Measurements from ENCODE around the gene HELZ2.

Gene HELZ2

GRCh38 chr20:63596423-63596822, 22.4 kb upstream of the HELZ2 start:
- no peak for DNase-seq

DNA sequence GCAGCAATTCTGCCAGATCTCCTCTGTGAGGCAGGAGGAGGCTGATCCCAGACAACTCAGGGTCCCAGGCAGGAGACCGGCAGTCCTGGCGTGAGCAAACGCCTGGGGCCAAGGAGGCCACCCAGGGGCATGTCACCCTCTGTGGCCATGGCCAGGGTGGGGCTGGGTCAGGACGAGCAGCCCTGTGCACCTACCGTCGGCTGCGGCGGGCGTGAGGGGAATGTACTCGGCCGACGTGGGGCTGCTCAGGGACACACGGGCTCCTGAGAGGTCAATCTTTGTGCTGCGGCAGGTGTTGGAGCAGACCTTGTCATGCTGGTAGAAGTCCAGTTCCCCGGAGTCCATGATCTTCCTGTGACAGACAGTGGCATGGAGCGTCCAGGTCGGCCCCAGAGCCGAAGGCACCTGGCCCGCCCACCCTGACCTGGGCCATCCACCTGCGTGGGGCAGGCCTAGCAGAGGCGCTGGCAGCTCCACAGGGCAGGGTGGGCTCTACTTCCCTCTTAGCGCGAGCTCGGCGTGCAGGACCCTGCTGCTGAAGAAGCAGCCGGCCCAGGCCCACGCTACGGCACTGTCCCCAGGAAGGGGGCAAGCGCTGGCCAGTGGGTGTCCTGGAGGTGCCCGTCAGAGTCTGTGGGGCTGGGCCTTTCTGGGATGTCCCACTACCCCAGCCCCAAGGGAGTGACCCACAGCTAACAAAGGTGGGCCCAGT, 21.5 kb upstream of the HELZ2 start:
- DNase-seq = no peak

- DNase-seq = no peak
These were observed 20.1 kb upstream of the HELZ2 start for GRCh38 chr20:63594043-63594561.

- no peak for DNase-seq
These were observed 18.6 kb upstream of the HELZ2 start for GRCh38 chr20:63592661-63593060.

GRCh38 chr20:63591786-63592355, 17.8 kb upstream of the HELZ2 start:
- DNase-seq = no peak

DNA sequence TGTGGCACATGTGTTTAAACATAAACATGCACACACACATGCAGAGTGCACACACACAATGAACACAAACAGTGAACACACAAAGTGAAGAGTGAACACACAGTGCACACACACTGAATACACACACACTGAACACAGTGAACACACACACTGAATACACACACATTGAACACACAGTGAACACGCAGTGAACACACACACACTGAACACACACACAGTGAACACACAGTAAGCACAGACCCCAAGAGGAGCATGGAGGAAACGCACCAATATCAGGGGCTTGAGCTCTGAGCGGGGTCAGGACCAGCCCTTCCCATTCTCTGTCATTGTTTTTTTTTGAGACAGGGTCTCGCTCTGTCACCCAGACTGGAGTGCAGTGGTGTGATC, 17.1 kb upstream of the HELZ2 start:
- DNase-seq = no peak

- no peak for DNase-seq
These were observed 16.4 kb upstream of the HELZ2 start for GRCh38 chr20:63590218-63591146.

- DNase-seq = no peak
These were observed 15.5 kb upstream of the HELZ2 start for GRCh38 chr20:63589261-63590217.

DNA sequence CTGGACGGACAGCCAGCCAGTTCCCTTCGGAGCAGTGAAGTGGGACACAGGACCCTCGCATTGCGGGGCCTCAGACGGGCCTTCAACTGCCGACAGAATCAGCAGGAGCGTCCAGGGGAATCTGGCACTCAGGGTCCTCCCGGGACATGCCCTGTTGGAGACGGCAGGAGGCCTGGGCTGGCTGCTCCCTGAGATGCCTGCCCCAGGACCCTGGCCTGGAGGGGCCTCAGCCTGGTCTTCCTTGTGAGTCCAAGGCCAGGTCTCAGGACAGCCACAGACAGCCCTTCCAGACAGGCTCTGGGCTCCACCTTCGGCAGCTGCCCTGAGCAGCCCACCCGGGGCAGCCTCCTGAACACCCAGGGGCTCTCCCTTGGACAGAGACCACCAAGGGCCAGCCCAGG, 14.6 kb upstream of the HELZ2 start:
- DNase-seq = no peak

DNA sequence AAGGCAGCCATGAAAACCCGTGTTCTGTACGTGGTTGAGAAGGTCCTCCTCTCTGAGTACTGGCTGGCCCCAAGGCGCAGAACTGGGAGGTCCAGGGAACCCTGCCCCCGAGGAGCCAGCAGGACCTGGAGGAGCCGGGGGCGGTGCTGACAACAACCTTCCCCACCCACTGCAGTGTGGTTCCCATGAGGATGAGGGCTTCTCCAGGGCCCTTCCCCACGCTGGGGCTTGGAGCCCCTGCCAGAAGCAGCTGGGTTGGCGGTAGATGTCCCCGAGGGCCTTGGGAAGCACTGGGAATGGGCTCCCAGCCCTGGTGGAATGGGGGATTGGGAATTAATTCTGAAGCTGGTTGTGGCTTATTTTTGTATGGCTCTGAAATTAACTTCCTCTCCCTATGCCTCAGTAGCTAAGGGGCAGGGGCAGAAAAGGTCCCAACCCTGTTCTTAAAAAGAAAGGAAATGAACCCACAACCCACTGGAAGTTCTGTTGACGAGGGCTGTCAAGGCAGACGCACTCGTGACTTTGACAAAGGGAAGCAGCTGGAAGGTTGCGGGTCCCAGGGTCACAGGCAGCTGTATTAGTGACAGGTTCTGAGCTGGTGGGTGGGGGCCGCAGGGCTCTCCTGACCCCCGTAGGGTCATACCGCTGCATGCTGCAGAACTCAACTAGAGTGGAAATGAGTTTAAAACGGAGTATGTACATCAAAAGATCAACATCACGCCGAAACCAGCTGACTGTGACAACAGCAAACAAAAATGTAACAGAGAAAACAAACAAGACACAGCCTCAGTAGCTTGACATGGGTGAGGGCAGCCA, 13.9 kb upstream of the HELZ2 start:
- no peak for DNase-seq

DNA sequence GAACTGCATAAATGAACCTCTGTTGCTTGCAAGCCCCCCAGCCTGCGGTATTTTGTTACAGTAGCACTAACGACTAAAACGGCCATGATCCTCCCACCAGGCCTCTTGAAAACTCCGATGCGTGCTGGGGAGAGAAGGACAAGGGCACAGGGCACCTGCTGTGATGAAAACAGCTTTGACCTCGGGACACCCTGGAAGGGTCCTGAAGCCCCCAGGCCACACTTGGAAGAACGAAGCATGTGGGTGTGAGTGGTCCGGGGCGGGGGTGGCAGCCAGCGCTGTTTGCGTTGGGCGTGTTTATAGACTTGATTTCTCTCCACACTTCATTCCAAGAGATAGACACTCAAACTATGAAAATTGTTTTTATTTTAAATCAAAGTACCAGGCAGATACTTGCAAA, 13.2 kb upstream of the HELZ2 start:
- DNase-seq = no peak

DNA sequence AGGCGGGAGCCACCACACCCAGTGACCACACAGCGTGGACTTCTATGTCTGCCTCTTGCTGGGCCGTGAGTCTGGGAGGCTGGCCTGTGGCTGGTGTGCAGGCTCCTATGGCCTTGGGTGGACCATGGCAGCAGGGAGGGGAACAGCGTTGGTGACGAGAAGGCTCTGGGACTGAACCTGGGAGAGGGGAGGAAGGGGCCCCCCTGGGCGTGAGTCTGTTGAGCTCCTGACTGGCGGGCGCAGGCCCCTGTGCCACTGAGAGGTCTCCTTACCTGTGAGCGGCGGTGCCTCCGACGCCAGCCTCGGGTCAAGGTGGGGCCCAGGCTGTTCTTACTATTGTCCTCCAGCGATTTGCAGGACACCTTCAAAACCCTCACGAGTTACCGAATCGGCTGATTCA, 12.8 kb upstream of the HELZ2 start:
- DNase-seq = no peak

- DNase-seq = no peak
These were observed 11.9 kb upstream of the HELZ2 start for GRCh38 chr20:63585616-63586565.

DNA sequence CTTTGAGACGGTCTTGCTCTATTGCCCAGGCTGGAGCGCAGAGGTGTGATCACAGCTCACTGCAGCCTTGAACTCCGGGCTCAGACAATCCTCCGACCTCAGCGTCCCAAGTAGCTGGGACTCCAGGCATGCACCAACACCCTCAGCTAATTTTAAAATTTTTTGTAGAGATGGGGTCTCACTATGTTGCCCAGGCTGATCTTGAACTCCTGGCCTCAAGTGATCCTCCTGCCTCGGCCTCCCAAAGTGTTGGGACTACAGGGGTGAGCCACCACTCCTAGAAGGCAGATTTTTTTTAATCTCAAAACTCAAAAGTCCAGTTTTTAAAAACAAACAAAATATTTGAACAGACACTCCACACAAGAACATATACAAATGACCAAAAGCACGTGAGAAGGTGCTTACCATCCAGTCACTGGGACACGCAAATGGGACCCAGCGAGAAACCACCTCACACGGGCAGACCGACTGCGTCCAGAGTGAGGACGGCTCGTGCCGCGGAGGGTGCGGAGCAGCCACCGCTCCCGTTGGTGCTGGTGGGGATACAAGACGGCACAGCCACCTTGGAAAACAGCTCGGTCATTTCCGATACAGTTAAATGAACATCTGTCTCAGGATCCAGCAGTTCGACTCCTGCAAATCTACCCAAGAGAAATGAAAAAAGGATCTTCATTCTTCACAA, 8.5 kb upstream of the HELZ2 start:
- no peak for DNase-seq

DNA sequence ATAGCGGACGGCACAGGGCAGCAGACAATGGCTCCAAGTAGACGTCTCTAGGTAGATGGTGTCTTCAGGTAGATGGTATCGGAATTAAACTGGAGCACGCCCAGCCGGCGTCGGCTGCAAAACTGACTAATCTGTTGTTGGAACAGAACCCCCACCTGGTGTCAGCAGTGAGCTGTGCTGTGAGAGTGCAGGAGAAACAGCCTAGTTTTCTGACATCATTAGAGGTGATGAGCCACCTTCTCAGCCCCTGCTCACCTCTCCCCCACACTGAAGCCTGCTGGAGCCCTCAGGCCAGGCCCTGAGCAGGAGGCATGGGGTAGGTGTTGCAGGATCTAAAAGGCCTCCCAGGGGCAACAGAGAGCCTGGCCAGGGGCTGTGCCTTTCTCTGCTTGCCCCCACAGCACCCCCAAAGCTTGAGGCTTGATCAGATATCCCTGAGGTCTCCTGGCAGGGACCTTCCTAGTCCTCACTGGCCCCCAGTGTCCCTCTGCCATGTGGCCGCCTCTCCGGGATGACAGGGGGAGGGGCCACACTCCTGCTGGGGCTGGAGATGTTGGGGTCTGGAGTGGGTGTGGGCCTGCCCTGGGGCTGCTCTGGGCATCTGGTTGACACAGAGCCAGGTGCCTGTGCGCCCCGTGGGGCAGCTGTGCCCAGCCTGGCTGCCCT, 6.9 kb upstream of the HELZ2 start:
- DNase-seq = no peak

DNA sequence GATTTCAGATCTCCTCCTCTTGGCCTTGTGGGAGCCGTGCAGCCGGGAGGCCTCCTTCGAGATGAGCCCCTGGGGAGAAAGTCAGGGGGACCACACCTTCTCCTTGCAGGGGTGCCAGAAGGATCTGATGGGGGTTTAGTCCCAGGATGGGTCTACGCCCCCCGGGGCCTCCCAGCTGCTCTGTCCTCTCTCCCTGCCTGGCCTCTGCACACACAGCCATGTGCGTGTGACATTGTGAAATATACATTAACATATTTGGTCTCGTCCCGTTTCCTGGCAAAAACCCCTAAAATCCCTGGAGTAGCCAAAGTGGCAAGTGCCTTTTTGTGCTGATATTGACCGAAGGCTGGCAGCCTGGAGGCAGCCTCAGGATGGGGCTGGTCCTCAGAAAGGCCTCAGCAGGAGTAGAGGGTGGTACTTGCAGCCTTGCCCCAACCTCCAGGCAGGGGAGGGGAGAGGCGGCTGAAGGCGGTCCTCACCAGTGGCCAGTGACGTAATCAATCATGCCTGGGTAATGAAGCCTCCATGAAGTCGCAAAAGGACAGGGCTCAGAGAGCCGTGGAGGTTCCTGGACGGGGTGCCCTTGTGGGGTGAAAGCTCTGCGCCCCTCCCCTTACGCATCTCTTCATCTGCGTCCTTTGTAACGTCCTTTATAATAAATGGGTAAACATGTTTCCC, 5.1 kb upstream of the HELZ2 start:
- no peak for DNase-seq

GRCh38 chr20:63578224-63579016, 4.4 kb upstream of the HELZ2 start:
- DNase-seq = no peak
